ENCODE results near the gene GAS2L1.

GRCh38 chr22:29260031-29260560 is 46.4 kb upstream of the GAS2L1 start:
- TF ChIP-seq POLR2A (IDR thresholded peaks at IDR 0.05; ENCODE audit: low read depth, low read length), result no peak
- TF ChIP-seq POLR2AphosphoS5 (IDR thresholded peaks at IDR 0.05; ENCODE audit: insufficient read depth, low read depth, low read length), result no peak
- no peak for TF ChIP-seq EZH2 (IDR thresholded peaks at IDR 0.05; ENCODE audit: borderline replicate concordance, low read depth, low read length, severe bottlenecking)
- TF ChIP-seq CTCF (IDR thresholded peaks at IDR 0.05; ENCODE audit: extremely low read depth in 1 of 2, insufficient read depth in 1 of 2, low read depth in 1 of 2, low read length in 2 of 2), result no peak
- TF ChIP-seq JUN (IDR thresholded peaks at IDR 0.05; ENCODE audit: borderline replicate concordance, insufficient read depth, insufficient read length, low read depth), result no peak
